Measurements from ENCODE around the gene GAS2L3.

GAS2L3 gene

GRCh38 chr12:100668945-100669536 lies 95.6 kb downstream of the GAS2L3 start:
- peak in 1 of 4 experiments; percentile 7 for DNase-seq

- DNase-seq = no peak
These were observed 96.4 kb downstream of the GAS2L3 start for GRCh38 chr12:100669922-100670321.

- no peak for DNase-seq
These were observed 98.1 kb downstream of the GAS2L3 start for GRCh38 chr12:100671396-100672074.

GRCh38 chr12:100672075-100672592 lies 98.7 kb downstream of the GAS2L3 start:
- peak in 1 of 4 experiments; percentile 3 for DNase-seq

- DNase-seq = no peak
These were observed 100.8 kb downstream of the GAS2L3 start for GRCh38 chr12:100674036-100674888.

Measured in activated naive CD4-positive, alpha-beta T cell (primary cell).